DND-41 (cell line): ENCODE results near the gene SPSB1.

Source experiments
- ATAC-seq: fragments of 200-7000 bp; cut with Tn5 transposase; 3 replicates; pipeline ENCODE4 v1.9.1; 2021; ENCODE audit warnings: low read depth; ENCODE audit not compliant: insufficient read depth
- DNase-seq: peaks from one replicate; pipeline ENCODE4 v3.0.0-alpha.2; 2020
- H2AFZ ChIP-seq: 2 replicates; pipeline ENCODE4 v1.6.0; 2012; ENCODE audit warnings: low read depth, low read length
- H3K27ac ChIP-seq: 2 replicates; pipeline ENCODE4 v1.5.1; 2012; ENCODE audit warnings: low read length, inconsistent platforms
- H3K27me3 ChIP-seq: fragments of 200-600 bp; sonication (generic); 2 replicates; pipeline ENCODE4 v1.6.0; 2012; ENCODE audit warnings: low read length, mild to moderate bottlenecking, inconsistent platforms; ENCODE audit not compliant: insufficient read depth, poor library complexity
- H3K36me3 ChIP-seq: 2 replicates; pipeline ENCODE4 v1.5.1; 2012; ENCODE audit warnings: low read length, inconsistent platforms; ENCODE audit not compliant: insufficient read depth
- H3K4me1 ChIP-seq: 2 replicates; pipeline ENCODE4 v1.5.1; 2012; ENCODE audit warnings: mild to moderate bottlenecking, low read length; ENCODE audit not compliant: insufficient read depth
- H3K4me2 ChIP-seq: 2 replicates; pipeline ENCODE4 v1.6.0; 2012; ENCODE audit warnings: mild to moderate bottlenecking, moderate library complexity, low read length, inconsistent platforms; ENCODE audit not compliant: insufficient read depth
- H3K4me3 ChIP-seq, 2 experiments: fragments of 200-600 bp in 1 of 2; shearing (Covaris generic) in 1 of 2; 2 replicates each; pipeline ENCODE4 v1.5.1; 2012 to 2016; ENCODE audit warnings: inconsistent platforms in 2 of 2, low read length in 2 of 2, mild to moderate bottlenecking in 2 of 2, low read depth in 1 of 2, moderate library complexity in 1 of 2
- H3K79me2 ChIP-seq: 2 replicates; pipeline ENCODE4 v1.6.0; 2012; ENCODE audit warnings: low read length, inconsistent platforms; ENCODE audit not compliant: insufficient read depth
- H3K9ac ChIP-seq: 2 replicates; pipeline ENCODE4 v1.6.0; 2012; ENCODE audit warnings: low read depth, mild to moderate bottlenecking, inconsistent platforms, low read length, moderate library complexity
- H3K9me3 ChIP-seq: 2 replicates; pipeline ENCODE4 v1.5.1; 2012; ENCODE audit warnings: low read length, moderate library complexity, mild to moderate bottlenecking, inconsistent platforms; ENCODE audit not compliant: insufficient read depth, severe bottlenecking
- H4K20me1 ChIP-seq: 2 replicates; pipeline ENCODE4 v1.6.0; 2012; ENCODE audit warnings: low read length; ENCODE audit not compliant: insufficient read depth
- EZH2 ChIP-seq: IDR thresholded peaks from 3 replicates; pipeline ENCODE4 v1.6.1; 2012; ENCODE audit warnings: borderline replicate concordance, low read depth, mild to moderate bottlenecking, moderate library complexity, low read length, inconsistent platforms; ENCODE audit not compliant: severe bottlenecking
- TF ChIP-seq, protein P1 (sequence below): IDR thresholded peaks from 2 replicates; pipeline ENCODE4 v1.5.1; 2012; ENCODE audit warnings: borderline replicate concordance, low read length, moderate library complexity, mild to moderate bottlenecking; ENCODE audit not compliant: poor library complexity, severe bottlenecking; ENCODE audit errors: extremely low read depth

Gene SPSB1

DNA sequence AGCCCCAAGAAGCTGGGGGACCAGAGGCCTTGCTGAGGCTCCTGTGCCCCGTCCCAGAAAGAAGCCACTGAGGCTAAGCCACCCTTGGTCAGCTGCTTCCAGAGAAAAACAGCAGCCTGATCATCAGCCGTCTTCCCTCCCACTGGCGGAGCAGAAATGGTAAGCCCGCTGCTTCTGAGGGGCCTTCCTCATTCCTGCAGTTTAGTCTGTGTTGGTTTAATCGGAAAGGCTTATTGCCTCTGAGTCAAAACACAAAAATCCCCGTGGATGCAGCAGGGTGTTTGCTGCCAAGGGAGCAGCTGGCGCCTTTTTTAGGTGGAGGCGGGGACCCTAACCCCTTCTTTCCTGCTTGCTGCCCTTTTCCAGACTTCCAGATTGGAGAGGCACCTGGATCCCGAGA lies 33.9 kb downstream of the SPSB1 start:
- Histone ChIP-seq H3K27ac (no peak overlapping the region), H3K79me2 (peaks cover 99% of the 10 kb centered on the region), H3K4me2 (no peak overlapping the region), H3K36me3 (peaks cover 44% of the 10 kb centered on the region), H3K9ac (no peak overlapping the region), H3K27me3 (no peaks in the 10 kb centered on the region), H3K9me3 (no peaks in the 10 kb centered on the region), H2AFZ (no peak overlapping the region), H3K4me3 (no peak overlapping the region), H3K4me1 (no peaks in the 10 kb centered on the region), H4K20me1 (peaks cover 93% of the 10 kb centered on the region)
- ATAC-seq (no peak), DNase-seq (no peak)
- TF ChIP-seq, protein P1, sequence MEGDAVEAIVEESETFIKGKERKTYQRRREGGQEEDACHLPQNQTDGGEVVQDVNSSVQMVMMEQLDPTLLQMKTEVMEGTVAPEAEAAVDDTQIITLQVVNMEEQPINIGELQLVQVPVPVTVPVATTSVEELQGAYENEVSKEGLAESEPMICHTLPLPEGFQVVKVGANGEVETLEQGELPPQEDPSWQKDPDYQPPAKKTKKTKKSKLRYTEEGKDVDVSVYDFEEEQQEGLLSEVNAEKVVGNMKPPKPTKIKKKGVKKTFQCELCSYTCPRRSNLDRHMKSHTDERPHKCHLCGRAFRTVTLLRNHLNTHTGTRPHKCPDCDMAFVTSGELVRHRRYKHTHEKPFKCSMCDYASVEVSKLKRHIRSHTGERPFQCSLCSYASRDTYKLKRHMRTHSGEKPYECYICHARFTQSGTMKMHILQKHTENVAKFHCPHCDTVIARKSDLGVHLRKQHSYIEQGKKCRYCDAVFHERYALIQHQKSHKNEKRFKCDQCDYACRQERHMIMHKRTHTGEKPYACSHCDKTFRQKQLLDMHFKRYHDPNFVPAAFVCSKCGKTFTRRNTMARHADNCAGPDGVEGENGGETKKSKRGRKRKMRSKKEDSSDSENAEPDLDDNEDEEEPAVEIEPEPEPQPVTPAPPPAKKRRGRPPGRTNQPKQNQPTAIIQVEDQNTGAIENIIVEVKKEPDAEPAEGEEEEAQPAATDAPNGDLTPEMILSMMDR, result no peak
- TF ChIP-seq EZH2, result no peak

DNA sequence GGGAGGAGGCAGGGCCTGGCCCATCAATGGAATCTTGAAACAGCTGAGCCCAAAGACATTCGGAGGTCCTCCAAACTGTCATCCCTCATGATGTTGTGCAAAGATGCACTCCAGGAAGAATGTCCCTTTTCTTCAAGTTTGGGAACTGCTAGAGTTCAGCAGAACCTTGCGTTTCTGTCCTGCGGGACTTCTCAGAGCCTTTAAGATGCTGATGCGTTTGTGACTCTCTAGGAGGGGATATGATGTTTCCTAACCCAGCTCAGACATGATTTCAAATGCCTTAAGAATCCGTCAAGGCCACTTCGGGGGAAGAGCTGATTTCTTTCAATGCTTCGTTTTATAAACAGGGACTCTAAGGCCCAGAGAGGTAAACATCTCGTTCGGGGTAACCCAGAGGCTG lies 35.5 kb downstream of the SPSB1 start:
- no peak overlapping the region for H3K27ac ChIP-seq

GRCh38 chr1:9328715-9329114 lies 36.0 kb downstream of the SPSB1 start:
- Histone ChIP-seq H3K9me3 (no peaks in the 10 kb centered on the region), H3K4me1 (peaks cover 10% of the 10 kb centered on the region), H3K79me2 (peaks cover 98% of the 10 kb centered on the region), H3K27ac (no peak overlapping the region), H2AFZ (no peak overlapping the region), H3K27me3 (no peaks in the 10 kb centered on the region), H3K4me2 (no peak overlapping the region), H3K9ac (no peak overlapping the region), H3K36me3 (peaks cover 30% of the 10 kb centered on the region), H4K20me1 (peaks cover 92% of the 10 kb centered on the region), H3K4me3 (no peak overlapping the region)
- DNase-seq, result no peak
- no peak for ATAC-seq
- TF ChIP-seq, protein P1, result no peak
- no peak for TF ChIP-seq EZH2

More for the DNA sequence above, 35.5 kb downstream of the SPSB1 start:
- no peak overlapping the region for H3K9ac ChIP-seq
- no peak overlapping the region for H3K4me3 ChIP-seq
- H3K9me3 ChIP-seq, result no peaks in the 10 kb centered on the region
- H3K4me1 ChIP-seq, result peaks cover 10% of the 10 kb centered on the region
- no peak overlapping the region for H2AFZ ChIP-seq
- peaks cover 35% of the 10 kb centered on the region for H3K36me3 ChIP-seq
- no peak overlapping the region for H3K4me2 ChIP-seq
- DNase-seq (no peak), ATAC-seq (no peak)
- H3K27me3 ChIP-seq, result no peaks in the 10 kb centered on the region
- peaks cover 99% of the 10 kb centered on the region for H3K79me2 ChIP-seq
- H4K20me1 ChIP-seq, result peaks cover 94% of the 10 kb centered on the region
- no peak for TF ChIP-seq EZH2
- TF ChIP-seq, protein P1, result no peak

GRCh38 chr1:9331016-9331415 lies 38.3 kb downstream of the SPSB1 start:
- TF ChIP-seq, protein P1, result no peak
- no peak for TF ChIP-seq EZH2
- no peak overlapping the region for H3K9ac ChIP-seq
- no peak overlapping the region for H3K4me3 ChIP-seq
- no peaks in the 10 kb centered on the region for H3K27me3 ChIP-seq
- no peak overlapping the region for H2AFZ ChIP-seq
- H3K27ac ChIP-seq, result no peak overlapping the region
- H3K36me3 ChIP-seq, result peaks cover 15% of the 10 kb centered on the region
- H4K20me1 ChIP-seq, result peaks cover 86% of the 10 kb centered on the region
- no peak for DNase-seq
- no peak for ATAC-seq
- H3K9me3 ChIP-seq, result no peaks in the 10 kb centered on the region
- peaks cover 10% of the 10 kb centered on the region for H3K4me1 ChIP-seq
- H3K79me2 ChIP-seq, result peaks cover 98% of the 10 kb centered on the region
- no peak overlapping the region for H3K4me2 ChIP-seq
